Activated CD4-positive, alpha-beta T cell treated with anti-CD3 and anti-CD28 coated beads for 48 hours (primary cell): Measurements from ENCODE around the gene SMIM35.
A peak's percentile ranks its signal among the peaks of the same experiment; 100 is the strongest.
"Not testable (repeated sequence)": the region's sequence is repeated elsewhere in the genome, so short reads cannot be mapped to it uniquely, and the experiment has no call there.

ENCODE experiments used
- DNase-seq: peaks from one replicate; pipeline ENCODE4 v3.0.0-alpha.2; 2020

The SMIM35 gene

DNA sequence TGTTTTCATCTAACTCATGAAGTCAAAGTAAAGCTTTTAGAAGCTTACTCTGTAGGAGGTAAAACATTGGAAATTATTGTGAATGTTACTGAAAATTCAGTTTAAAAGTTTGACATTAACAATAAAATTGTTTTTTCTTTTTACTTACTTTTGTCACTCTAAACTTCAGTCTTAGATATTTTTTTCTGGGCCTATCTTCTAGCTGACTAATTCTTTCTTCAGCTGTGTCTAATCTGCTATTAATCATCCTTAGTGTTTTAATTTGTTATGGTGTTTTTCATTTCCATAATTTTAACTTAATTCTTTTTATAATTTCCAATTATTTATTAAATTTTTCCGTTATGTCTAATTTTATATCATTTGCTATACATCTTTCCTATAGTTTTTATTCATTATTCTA is 65.6 kb downstream of the SMIM35 start:
- no peak for DNase-seq

DNA sequence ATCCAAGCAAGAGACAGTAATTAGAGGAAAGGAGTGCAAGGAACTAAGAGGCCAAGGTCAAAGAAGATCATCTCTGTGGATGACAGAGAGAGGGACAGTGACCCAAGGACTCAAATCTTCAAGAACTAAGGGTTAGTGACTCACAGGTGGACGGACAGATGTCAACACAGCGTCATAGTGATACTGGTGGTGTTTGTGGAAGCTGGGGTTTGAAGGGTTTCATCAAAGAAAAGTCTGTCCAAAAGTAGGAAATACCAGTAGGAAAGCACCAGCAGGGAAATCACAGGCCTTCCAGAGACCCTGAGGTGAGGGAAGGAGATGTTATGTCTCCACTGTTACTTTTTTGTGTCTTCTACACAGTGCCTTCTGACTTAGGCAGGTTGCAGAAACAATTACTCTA is 68.4 kb downstream of the SMIM35 start:
- DNase-seq, result no peak

DNA sequence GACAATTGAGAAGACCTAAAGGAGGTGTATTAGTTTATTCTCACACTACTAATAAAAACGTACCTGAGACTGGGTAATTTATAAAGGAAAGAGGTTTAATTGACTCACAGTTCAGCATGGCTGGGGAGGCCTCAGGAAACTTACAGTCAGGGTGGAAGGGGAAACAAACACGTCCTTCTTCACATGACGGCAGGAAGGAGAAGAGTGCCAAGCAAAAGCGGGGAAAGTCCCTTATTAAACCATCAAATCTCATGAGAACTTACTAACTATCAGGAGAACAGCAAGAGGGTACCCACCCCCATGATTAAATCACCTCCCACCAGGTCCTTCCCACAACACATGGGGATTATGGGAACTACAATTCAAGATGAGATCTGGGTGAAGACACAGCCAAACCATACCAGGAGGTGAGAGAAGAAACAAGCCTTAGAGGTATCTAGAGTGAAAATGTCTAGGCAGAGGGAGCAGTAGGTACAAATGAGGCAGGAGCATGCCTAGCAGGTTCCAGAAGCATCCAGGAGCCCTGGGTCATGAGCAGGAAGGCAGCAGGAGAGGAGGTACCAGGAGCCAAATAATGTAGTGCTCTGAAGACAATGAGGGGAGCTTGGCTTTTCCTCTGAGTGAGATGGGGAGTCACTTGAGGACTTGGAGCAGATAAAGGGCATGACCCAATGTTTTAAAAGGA is 69.0 kb downstream of the SMIM35 start:
- DNase-seq, result no peak

DNA sequence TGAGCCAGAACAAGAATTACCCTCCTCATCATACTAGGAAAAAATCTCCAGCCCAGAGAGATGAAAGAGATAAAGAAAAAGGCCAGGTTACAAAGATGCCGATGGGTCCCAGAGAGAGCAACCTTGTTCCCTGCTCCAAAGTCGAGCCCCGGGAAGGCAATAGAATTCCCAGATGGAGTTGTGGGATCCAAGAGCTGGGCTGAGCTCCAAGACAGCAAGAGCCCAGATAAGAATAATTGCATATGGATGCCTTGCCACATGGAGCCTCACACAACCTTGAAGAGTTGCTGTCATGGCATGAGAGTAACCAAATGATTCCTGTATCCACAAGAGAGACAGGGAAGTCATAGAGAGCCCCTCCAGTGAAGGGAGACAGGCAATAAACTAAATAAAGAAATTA is 69.7 kb downstream of the SMIM35 start:
- no peak for DNase-seq

DNA sequence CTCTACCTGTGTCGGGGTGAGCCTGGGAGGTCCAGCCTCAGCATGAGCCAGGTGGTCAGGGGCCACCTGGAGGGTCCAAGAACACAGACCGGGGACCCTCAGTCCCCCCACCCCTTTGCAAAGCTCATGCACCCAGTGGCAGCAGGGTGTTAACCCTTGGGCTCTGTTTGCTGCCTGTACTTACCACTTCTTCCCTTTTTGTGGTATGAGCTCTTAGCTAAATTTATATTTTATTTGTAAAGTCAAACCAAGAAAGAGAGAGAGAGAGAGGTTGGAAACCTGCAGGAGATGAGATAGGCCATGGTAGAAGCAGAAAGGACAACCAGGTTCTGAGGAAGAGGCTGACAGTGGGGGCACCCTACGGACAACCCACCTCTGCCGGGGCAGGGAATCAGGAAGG is 70.7 kb downstream of the SMIM35 start:
- no peak for DNase-seq

DNA sequence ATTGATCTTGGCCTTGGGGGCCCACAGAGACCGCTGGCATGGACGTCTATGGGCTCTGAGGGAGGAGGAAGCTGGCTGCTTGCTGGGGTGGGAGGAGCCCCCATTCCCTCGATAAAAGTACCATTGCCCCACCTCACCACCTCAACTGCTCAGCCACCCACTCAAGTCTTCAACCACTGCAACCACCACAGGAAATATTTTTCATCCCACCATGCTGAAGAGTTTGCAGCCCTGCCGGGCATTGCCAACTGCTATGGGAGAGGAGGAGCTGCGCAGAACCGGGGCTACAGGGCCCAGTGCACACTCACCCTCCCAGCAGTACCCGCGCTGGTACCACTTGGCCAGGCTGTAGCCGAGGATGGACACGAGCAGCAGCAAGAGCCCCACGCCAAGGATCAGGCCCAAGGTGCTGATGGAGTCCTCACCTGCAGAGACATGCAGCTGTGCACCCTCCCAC is 71.3 kb downstream of the SMIM35 start:
- no peak for DNase-seq

DNA sequence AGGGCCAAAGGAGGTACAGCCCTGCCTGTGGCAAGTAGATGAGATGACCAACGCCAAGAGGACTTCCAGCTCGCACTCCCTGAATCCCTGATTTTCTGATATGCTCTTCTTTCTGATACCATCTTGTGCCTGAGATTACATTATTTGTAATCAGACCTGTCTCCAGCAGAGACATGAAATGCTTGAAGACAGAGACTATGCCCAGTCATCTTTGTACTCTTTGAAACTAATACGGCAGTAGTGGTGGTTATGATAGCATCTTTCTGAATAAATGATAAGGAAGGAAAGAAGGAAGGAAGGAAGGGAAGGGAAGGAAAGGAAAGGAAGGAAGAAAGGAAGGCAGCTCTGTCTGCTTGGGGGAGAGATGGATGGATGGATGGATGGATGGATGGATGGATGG is 72.7 kb downstream of the SMIM35 start:
- DNase-seq, result no peak

DNA sequence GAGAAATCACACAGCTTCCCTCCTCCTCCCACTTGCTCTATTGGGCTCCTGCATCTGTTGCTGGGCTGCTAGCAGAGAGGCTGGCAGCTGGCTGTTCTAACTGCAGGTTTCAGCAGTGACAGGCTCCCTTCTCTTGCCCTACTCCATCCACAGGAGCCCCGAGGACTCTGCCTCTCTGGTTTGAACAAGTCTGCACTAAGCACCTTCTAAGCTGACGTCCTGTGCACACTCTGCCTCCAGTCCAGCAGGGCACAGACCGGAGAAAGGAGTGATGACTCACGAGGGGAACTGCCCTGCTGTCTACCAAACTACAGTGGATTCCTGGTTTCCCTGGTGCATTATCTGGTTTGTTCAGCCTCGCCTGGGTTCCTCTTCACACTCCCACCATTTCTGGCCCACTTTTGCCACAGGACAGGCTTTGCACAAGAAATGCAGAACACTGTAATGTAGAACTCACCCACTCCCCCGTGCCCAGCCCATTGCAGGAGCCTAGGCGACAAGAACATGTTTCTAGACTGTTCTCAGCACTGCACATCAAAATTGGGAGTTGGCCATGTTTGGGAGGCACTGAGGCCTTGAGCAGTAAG is 74.6 kb downstream of the SMIM35 start:
- DNase-seq, result no peak

DNA sequence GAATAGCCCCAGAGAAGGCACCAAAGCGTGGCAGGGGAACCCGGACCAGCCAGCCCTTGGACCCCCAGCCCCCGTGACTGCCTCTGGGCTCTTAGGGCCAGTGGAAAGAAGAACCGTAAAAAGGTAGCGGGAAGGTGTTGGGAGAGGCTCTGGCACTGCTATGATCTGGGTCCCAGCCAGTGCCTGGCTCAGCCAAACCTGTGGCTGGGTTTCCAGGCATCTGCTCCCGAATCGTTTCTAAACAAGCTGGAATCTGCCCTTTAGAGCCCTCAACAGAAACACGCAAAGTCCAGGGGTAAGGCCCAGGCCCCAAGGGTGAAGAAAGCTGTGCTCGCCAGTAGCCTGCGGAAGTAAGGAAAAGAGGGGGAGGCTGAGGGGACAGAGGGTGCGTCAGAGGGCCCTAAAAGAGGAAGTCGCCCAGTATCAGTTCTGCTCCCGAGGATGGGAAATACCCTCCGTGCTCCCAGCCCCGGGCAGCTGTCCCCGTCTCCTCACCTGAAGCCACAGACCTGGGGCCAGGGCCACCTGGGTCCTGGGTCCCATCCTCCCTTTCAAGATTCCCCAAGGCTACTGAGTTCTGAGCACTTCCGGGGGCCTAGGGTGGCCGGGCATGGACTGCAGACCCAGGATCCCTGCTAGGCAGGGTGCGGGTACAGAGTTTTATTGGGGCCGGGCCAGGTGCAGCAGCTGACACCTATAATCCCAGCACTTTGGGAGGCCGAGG is 75.9 kb downstream of the SMIM35 start:
- no peak for DNase-seq

DNA sequence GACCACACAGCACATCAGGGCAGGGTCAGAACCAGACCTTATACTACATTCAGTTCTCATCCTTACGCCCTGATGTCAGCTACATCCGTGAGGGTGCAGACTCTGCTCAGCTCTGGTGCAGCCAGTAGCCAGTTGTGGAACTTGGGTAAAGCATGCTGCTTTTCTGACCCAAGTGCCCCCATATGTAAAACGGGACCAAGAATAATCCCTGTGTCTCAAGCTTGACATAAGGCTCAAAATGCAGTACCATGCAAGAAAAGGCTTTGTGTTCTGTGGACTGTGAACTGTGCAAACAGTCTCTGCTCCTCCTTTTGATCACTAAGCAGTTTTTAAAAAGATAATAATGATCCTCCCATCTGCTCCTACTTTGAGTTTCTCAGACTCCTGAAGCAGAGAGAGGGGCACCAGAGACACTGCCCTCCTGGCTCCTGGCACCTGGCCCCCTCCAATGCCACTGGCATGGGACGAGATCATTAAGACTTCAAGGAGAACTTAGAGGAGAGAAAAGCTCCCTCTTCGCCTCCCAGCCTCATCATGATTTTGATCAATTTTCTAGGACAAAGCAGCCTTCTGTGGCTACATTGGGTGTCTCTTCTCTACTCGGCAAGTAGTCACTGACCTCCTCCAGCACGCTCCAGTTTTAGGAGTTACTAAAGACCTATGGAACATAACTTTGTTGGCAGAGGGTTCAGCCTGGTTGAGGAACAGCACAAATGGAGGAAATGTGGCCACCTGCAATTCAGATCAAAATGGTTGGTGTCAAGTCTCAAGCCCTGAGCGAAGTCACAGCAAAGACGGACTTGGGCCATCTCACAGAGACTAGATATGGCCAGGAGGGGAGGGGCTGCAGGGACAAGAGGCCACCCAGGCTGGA is 76.7 kb downstream of the SMIM35 start:
- no peak for DNase-seq

DNA sequence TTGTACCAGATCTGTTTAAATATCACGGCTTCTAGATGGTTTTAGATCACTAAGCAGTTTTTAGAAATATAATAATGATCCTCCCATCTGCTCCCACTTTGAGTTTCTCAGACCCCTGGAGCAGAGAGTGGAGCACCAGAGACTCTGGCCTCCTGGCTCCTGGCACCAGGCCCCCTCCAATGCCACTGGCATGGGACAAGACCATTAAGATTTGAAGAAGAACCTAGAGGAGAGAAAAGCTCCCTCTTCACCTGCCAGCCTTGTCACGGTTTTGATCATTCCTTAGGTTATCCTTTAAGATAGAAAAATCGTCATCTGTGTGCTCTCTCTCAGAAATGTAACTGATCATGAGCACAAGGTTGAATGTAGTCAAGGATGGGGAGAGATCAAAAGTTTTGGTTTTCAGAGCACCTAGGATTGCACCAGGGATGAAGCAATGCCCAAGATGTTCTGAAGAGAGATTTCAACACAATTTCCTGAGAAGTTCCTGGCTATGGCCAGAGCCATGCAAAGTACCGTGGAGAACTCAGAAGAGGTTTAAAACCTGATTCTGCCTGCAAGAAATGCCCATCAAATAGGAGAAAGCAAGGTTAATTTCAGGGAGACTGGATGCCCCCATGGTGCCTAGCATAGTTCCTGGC is 78.4 kb downstream of the SMIM35 start:
- no peak for DNase-seq

DNA sequence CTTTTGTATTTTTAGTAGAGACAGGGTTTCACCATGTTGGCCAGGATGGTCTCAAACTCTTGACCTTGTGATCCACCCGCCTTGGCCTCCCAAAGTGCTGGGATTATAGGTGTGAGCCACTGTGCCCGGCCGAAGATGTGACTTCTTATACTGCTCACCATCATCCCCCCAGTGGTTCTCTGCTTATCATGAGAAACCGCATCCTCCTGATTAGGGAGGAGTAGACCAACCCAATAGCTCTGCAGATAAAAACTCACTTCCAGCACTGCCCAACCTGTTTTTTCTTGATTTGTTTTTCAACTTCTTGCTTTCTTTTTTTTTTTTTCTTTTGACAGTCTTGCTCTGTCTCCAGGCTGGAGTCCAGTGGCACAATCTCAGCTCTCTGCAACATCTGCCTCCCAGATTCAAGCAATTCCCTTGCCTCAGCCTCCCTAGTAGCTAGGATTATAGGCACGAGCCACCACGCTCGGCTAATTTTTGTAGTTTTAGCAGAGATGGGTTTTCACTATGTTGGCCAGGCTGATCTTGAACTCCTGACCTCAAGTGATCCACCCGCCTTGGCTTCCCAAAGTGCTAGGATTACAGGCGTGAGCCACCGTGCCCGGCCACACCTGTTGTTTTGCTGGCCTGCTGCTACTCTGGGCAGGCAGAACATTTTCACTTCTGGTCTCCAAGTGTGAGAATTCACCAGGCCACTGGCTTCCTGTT is 79.0 kb downstream of the SMIM35 start:
- not testable (repeated sequence) for DNase-seq

DNA sequence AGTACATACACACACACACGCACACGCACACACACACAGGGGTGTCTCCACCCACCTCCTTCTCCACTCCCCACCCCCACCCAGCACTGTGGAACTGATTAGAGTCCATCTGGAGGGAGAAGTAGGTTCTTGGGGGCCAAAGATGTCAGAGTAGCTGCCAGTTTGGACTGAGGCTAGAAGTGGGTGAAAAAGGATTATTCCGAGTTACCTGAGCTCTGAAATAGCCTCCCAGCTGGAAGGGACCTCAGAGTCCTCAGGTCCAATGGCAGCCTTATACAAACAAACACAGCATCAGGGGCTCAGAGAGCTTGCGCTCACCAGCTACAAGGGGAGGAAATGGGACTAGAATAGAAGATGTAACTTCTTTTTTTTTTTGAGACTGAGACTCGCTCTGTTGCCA is 79.7 kb downstream of the SMIM35 start:
- no peak for DNase-seq

DNA sequence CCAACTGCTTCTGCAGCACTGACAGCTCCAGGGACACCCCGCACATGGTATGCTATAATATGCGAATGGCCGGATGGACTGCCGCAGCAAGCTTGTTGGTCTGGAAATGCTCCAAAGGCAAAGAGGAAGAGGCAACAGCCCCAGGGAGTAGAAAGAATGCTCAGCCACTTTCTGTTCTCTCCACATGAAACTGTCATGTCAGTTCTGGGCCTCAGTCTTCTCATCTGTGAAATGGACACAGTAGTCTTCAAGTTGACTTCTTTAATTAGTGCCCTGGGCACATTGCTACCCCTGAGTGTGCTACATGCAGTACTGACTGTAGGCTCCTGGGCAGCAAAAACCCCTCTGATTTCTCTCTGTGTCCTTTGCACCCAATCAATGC is 80.6 kb downstream of the SMIM35 start:
- no peak for DNase-seq

DNA sequence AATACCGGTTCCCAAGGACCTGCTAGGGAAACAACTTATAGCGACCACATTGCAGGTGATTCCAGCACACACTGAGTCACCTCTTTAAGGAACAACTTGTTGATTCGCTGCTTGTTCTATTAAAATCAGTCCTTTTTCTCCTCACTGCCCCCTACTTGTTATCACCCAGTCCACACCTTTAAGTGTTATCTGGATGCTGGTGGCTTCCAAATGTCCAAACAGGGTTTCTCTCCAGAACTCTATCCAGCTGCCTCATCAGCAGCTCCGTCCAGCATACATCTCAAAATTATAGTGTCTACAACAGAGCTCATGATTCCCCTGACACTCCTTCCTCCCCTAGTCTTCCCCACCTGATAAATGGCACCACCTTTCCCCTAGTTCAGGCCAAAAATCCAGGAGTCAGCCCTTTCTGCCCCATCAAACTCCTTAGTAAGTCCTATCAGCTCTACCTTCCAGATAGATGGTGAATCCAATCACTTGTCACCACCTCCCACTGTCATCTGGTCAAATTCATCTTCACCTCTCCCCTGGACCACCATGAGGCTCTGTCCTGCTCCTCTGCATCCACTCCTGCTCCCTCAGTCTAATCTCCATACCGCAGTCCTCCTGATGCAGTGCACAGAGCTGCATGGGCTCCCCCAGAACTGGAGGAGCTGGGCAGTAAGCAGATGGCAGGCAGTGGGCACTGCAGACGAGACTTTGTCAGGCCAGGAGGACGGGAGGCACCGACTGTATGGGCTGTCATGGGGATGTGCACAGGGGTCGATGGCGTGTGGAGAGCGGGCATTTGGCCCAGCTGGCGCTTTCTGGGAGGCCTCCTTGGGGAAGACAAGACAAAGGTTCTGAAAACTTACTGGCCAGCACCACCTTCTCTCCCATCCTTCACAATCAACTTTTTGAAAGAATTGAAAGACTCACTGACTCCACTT is 81.3 kb downstream of the SMIM35 start:
- no peak for DNase-seq

DNA sequence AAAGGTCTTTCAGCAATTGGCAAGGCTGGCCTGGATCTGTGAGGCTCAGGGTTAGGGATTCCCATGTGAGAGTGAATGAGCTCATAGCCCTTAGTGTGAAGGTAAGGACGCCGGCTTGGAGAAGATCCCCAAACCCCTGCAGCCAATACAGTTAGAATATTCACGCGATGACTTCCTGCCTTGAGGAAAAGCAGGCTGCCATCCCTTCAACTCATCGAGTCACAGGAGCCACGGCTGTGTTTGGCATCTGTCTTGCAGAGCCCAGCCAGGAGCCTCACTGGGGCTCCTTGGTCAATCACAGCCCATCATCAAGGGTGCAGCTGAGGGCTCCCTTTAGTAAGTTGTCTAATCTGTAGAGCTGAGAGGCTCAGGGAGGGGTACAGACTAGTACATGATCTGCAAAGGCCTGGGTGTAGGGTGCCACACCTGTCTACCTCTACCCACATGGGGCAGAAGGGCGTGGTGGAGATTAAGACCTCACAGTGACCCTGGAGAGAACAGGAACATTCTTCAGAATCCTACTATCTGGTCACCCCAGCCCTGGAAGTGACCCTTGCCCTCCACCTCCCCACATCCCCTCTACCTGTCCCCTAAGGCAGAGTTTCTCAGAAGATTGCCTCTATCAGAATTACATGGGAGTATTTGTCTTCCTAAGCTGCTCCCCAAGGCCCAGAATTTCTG is 82.1 kb downstream of the SMIM35 start:
- DNase-seq, result no peak

DNA sequence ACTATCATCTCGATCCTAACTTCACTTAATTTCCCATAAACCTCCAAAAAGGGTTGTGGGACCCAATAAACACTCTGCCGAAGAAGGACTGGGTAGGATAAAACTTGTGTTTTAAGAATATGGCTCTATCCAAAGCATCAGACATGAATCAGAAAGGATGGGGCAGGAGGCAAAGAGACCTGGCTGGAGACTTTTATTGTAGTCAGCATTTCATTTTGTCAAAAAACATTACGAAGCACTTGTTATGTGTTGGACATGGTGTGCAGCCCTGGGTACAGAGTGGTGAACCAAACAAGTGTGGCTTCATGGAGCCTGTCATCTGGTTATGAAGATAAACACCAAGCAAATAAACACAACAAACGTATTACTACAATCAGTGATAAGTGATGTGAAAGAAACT is 83.3 kb downstream of the SMIM35 start:
- DNase-seq, result no peak

DNA sequence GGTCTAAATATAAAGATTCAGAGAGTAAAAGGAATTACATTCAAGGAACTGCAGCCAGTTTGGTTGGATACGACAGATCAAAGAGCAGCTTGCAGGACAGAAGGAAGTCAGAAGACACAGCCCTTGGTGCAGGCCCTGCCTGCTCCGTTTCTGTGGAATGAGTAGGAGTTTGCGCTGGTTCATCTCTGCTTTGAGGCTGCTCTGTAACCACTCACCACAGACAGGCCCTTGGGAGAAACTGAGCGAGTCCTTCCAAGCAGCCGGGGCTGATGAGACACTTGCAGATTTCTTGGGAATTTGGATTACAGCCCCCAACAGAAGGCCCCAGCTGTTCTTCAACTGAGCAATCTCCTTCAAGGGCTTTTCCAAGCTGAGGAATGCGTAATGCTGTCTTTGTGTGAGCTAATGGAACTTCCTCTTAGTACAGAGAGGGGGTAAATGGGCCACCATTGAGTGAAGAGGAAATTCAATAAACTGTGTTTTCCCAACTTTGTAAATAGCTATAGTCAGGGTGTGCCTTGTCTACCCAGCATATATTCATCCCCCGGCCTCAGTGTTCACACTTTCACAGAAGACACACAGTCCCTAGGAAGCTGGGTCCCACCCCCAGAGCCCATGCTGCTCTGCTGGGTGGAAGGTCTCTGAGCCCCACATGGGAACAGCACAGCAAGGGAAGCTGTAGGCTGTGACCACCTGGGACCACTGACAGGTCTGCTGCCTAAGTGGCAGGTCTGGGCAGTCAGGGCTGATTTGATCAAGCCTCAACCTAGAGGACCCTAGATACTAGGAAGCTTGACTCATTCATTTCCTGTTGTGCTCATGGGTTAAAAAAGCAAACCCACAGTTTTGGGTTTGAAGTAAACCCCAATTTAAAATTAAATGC is 84.0 kb downstream of the SMIM35 start:
- DNase-seq, result peak; percentile 87

DNA sequence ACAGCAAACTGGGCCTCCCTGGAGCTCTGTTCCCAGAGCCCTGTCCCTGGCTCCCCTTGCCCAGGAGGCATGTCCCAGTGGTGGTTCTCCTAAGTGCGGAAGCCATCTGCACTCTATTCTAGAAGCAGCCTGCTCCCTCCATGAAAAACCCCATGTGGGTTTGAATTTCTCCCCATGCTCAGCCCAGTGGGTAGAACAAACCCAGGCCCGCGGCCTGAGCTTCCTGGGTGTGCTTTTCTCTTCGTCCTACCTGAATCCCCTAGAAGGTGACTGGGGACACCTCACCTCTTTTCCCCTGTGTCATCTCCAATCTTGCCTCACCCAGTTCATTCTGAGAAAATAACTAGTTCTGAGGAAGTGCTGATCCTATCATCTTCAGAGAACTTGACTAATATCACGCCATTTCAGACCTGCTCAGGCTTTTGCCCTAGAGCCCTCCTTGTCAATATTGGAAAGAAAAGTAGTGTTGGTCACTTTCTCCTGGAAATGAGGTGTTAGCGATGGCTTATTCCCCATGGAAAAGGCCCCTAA is 84.7 kb downstream of the SMIM35 start:
- DNase-seq, result peak; percentile 81
